AG04449 (cell line): ENCODE measurements around the gene TPRA1.

Experiments used
- CTCF ChIA-PET: fragments of 350-600 bp; formaldehyde crosslinking; extraction: SDS; loops from one replicate; lab custom pipeline; 2021; ENCODE audit warnings: antibody characterized with exemption; lab: Yijun Ruan, JAX
- POLR2A ChIA-PET: fragments of 400-600, 350-600 bp; formaldehyde crosslinking; extraction: SDS; loops from one replicate; lab custom pipeline; 2020; ENCODE audit warnings: antibody characterized with exemption, inconsistent platforms; lab: Yijun Ruan, JAX
- DNase-seq: peaks from one replicate; pipeline ENCODE4 v3.0.0-alpha.2; 2010; ENCODE audit warnings: low read depth, low spot score
- H3K4me3 ChIP-seq: 2 replicates; pipeline ENCODE4 v1.5.1; 2011; ENCODE audit warnings: low read depth, mild to moderate bottlenecking, control low read depth, low read length
- CTCF ChIP-seq: IDR thresholded peaks from one replicate; pipeline ENCODE4 v1.5.1; 2011; ENCODE audit warnings: mild to moderate bottlenecking, moderate library complexity, low read length, control low read depth, inconsistent platforms; ENCODE audit not compliant: insufficient read depth; ENCODE audit errors: missing control alignments

Gene TPRA1

GRCh38 chr3:127634653-127635052 lies 44.1 kb upstream of the TPRA1 start:
- ChIA-PET POLR2A (no interaction called here), CTCF (interaction anchor here (0.9 to 2.5 kb wide), 3 partner anchors 9 to 20 kb away, joined by 3 to 13 read pairs (median 3); no protein-coding TSS in a partner anchor)
- DNase-seq, result no peak
- no peak overlapping the region for H3K4me3 ChIP-seq
- TF ChIP-seq CTCF, result no peak

- H3K4me3 ChIP-seq, result no peak overlapping the region
- no peak for TF ChIP-seq CTCF
- ChIA-PET CTCF (interaction anchor here (2.5 kb wide), 1 partner anchor 19 kb away, joined by 13 read pairs; no protein-coding TSS in a partner anchor), POLR2A (no interaction called here)
- no peak for DNase-seq
Observed at GRCh38 chr3:127632035-127632820, 41.7 kb upstream of the TPRA1 start.

- POLR2A ChIA-PET, result no interaction called here
- H3K4me3 ChIP-seq, result no peak overlapping the region
- no peak for DNase-seq
- TF ChIP-seq CTCF, result no peak
- CTCF ChIA-PET, result interaction anchor here (1.2 kb wide), 1 partner anchor 8 kb away, joined by 3 read pairs; no protein-coding TSS in a partner anchor
Observed at GRCh38 chr3:127630811-127631714, 40.5 kb upstream of the TPRA1 start.

GRCh38 chr3:127629467-127630403 lies 39.2 kb upstream of the TPRA1 start:
- ChIA-PET CTCF (interaction anchor here (1.2 kb wide), 1 partner anchor 10 kb away, joined by 3 read pairs; no protein-coding TSS in a partner anchor), POLR2A (no interaction called here)
- no peak for DNase-seq
- H3K4me3 ChIP-seq, result peak overlapping the region; percentile 51
- no peak for TF ChIP-seq CTCF

- no peak for TF ChIP-seq CTCF
- H3K4me3 ChIP-seq, result peak within 1 kb of the TSS; percentile 51
- CTCF ChIA-PET, result no interaction called here
- DNase-seq, result no peak
- POLR2A ChIA-PET, result no interaction called here
Observed at GRCh38 chr3:127628788-127629466, 38.4 kb upstream of the TPRA1 start, which contains the start of gene PODXL2. TSS of gene PODXL2 (plus strand) at chr3:127629185. CDS start at chr3:127629220, 35 bp downstream.
